GM12878 (cell line): ENCODE data around the gene GABRB2. TPM values are rescaled to one million over a fixed set of nuclear protein-coding genes. Genes with fewer than 3 reads are reported as not detected.

Experiments
- ATAC-seq: fragments of 200-7000 bp; cut with Tn5 transposase; 3 replicates; pipeline ENCODE4 v1.9.1; 2020; ENCODE audit warnings: mild to moderate bottlenecking, moderate library complexity
- BruUV-seq: library from RNA; stranded (reverse); fragments of 400-500 nt; replicated peaks from 2 replicates; lab custom pipeline; 2021; lab: Mats Ljungman, UMichigan
- CTCF ChIA-PET: fragments of 300-600 bp; sonication (Branson Sonifier 250); formaldehyde crosslinking; extraction: SDS; loops from one replicate; lab custom pipeline; 2021; ENCODE audit warnings: inconsistent platforms; lab: Yijun Ruan, JAX
- POLR2A ChIA-PET: fragments of 350-600 bp; formaldehyde crosslinking; extraction: SDS; loops from one replicate; lab custom pipeline; 2021; ENCODE audit warnings: inconsistent platforms; lab: Charles Lee
- RAD21 ChIA-PET: fragments of 300-600 bp; sonication (Branson Sonifier 250); formaldehyde crosslinking; loops from one replicate; lab custom pipeline; 2023; ENCODE audit warnings: antibody characterized with exemption; ENCODE audit not compliant: unreplicated experiment; lab: Charles Lee
- SMC1A ChIA-PET: fragments of 300-600 bp; sonication (Branson Sonifier 250); formaldehyde crosslinking; loops from one replicate; lab custom pipeline; 2023; ENCODE audit not compliant: unreplicated experiment, uncharacterized antibody; lab: Charles Lee
- DNase-seq: peaks from one replicate; pipeline ENCODE4 v3.0.0-alpha.2; 2011; ENCODE audit warnings: low read depth, low spot score
- FAIRE-seq: peaks from 3 replicates; lab custom pipeline; 2011; peaks lifted over from hg19 to GRCh38; lab: Jason Lieb, UNC
- H2AFZ ChIP-seq: 2 replicates; pipeline ENCODE4 v1.6.0; 2011; ENCODE audit warnings: low read depth, low read length, control low read depth; ENCODE audit not compliant: control insufficient read depth
- H3K27ac ChIP-seq: 2 replicates; pipeline ENCODE4 v1.5.1; 2011; ENCODE audit warnings: control low read depth; ENCODE audit not compliant: control insufficient read depth, insufficient read depth
- H3K27me3 ChIP-seq, 2 experiments: replicated peaks in 1 of 2; 2 replicates each; pipeline versions ENCODE4 v1.6.0 to v1.6.1; 2011; ENCODE audit warnings: low read length in 1 of 2; ENCODE audit not compliant: control insufficient read depth in 2 of 2, insufficient read depth in 2 of 2
- H3K36me3 ChIP-seq, 2 experiments: 2 replicates each; pipeline ENCODE4 v1.5.1; 2011; ENCODE audit warnings: low read length in 1 of 2; ENCODE audit not compliant: control insufficient read depth in 2 of 2, insufficient read depth in 2 of 2
- H3K4me1 ChIP-seq: 2 replicates; pipeline ENCODE4 v1.6.1; 2011; ENCODE audit warnings: mild to moderate bottlenecking, low read length, moderate library complexity, mixed read lengths; ENCODE audit not compliant: control insufficient read depth, insufficient read depth
- H3K4me2 ChIP-seq: 2 replicates; pipeline ENCODE4 v1.6.0; 2011; ENCODE audit warnings: control low read depth; ENCODE audit not compliant: control insufficient read depth, insufficient read depth
- H3K4me3 ChIP-seq: fragments of 200-600 bp; sonication (generic); 2 replicates; pipeline ENCODE4 v1.5.1; 2016
- H3K79me2 ChIP-seq: 2 replicates; pipeline ENCODE4 v1.6.0; 2011; ENCODE audit warnings: low read length; ENCODE audit not compliant: control insufficient read depth, insufficient read depth
- H3K9ac ChIP-seq: 2 replicates; pipeline ENCODE4 v1.8.0; 2011; ENCODE audit warnings: low read length, control low read depth, mixed read lengths; ENCODE audit not compliant: control insufficient read depth, insufficient read depth
- H3K9me3 ChIP-seq: replicated peaks from 3 replicates; pipeline ENCODE4 v1.5.1; 2011; ENCODE audit warnings: mild to moderate bottlenecking, low read length; ENCODE audit not compliant: control insufficient read depth, insufficient read depth
- H4K20me1 ChIP-seq: 2 replicates; pipeline ENCODE4 v1.6.0; 2011; ENCODE audit not compliant: control insufficient read depth, insufficient read depth
- FOS ChIP-seq: IDR thresholded peaks from 3 replicates; pipeline ENCODE4 v1.6.1; 2011; ENCODE audit warnings: borderline replicate concordance; ENCODE audit not compliant: insufficient read length; ENCODE audit errors: extremely low read depth
- FOXM1 ChIP-seq: IDR thresholded peaks from 2 replicates; pipeline ENCODE4 v1.6.1; 2012; ENCODE audit warnings: low read depth, mild to moderate bottlenecking, inconsistent platforms, low read length, moderate library complexity
- KDM1A ChIP-seq: fragments of 200-600 bp; sonication (generic); IDR thresholded peaks from 2 replicates; pipeline ENCODE4 v1.6.1; 2016; ENCODE audit warnings: borderline replicate concordance
- MYC ChIP-seq: IDR thresholded peaks from 2 replicates; pipeline ENCODE4 v1.6.1; 2011; ENCODE audit warnings: mild to moderate bottlenecking, low read length, moderate library complexity, inconsistent platforms; ENCODE audit not compliant: insufficient read depth, insufficient replicate concordance, insufficient read length, severe bottlenecking
- NBN ChIP-seq: fragments of 450-650 bp; IDR thresholded peaks from 2 replicates; pipeline ENCODE4 v1.6.1; 2016
- NR2C2 ChIP-seq: IDR thresholded peaks from 2 replicates; pipeline ENCODE4 v1.6.1; 2011; ENCODE audit warnings: borderline replicate concordance, low read depth; ENCODE audit not compliant: control insufficient read depth, insufficient read length
- PAX5 ChIP-seq: IDR thresholded peaks from 2 replicates; pipeline ENCODE4 v1.6.1; 2011; ENCODE audit warnings: low read depth, low read length, borderline replicate concordance
- SREBF1 ChIP-seq: IDR thresholded peaks from 2 replicates; pipeline ENCODE4 v1.6.1; 2012; ENCODE audit warnings: mild to moderate bottlenecking, low read length
- STAT3 ChIP-seq: IDR thresholded peaks from 2 replicates; pipeline ENCODE4 v1.6.1; 2011; ENCODE audit warnings: low read depth, low read length, improper control_type of control experiment
- SUPT20H ChIP-seq: IDR thresholded peaks from 2 replicates; pipeline ENCODE4 v1.6.1; 2011; ENCODE audit warnings: low read depth, mild to moderate bottlenecking, low read length, moderate library complexity, borderline replicate concordance; ENCODE audit not compliant: control insufficient read depth
- YBX1 ChIP-seq: fragments of 450-650 bp; IDR thresholded peaks from 2 replicates; pipeline ENCODE4 v1.6.1; 2016; ENCODE audit warnings: antibody characterized with exemption
- ZNF24 ChIP-seq: fragments of 450-650 bp; IDR thresholded peaks from 2 replicates; pipeline ENCODE4 v1.6.1; 2017; ENCODE audit warnings: antibody characterized with exemption, mild to moderate bottlenecking
- WGBS: methylation state at CpG from one replicate; pipeline ENCODE4 v1.1.6; 2016; ENCODE audit warnings: low lambda C conversion rate; ENCODE audit not compliant: insufficient replicate concordance, insufficient coverage; ENCODE audit errors: missing lambda C conversion rate; 5-methylcytosine and 5-hydroxymethylcytosine counted together
- in situ Hi-C: fragments of 300-500 bp; cut with MboI; formaldehyde crosslinking; loops from 9 replicates; pipeline ENCODE4 v1.14.3; 2018; ENCODE audit warnings: mixed read lengths
- intact Hi-C: fragments of 100-400 bp; cut with micrococcal nuclease; formaldehyde crosslinking; loops from one replicate; pipeline ENCODE4 v1.14.2; 2022; ENCODE audit not compliant: unreplicated experiment
- polyA plus RNA-seq, 11 experiments: library from polyadenylated mRNA; depleted of rRNA in 4 of 11; unstranded in 6 of 11; stranded (reverse) in 5 of 11; fragments of >200 nt; fragmentation: Nextera tagmentation in 4 of 11; fragmentation: Illumina TruSeq in 1 of 11; extraction: Ambion mirVana in 4 of 11; extraction: Trizol in 1 of 11; gene quantifications; 1 replicate in 1 of 11; 2 replicates in 10 of 11; pipeline versions ENCODE4 v1.2.1 to v1.2.3, GENCODE V29; 2011 to 2016; ENCODE audit warnings: inconsistent platforms in 2 of 11, missing spikeins in 2 of 11, low read depth in 1 of 11
- total RNA-seq, 4 experiments: library from RNA; depleted of rRNA in 3 of 4; stranded (reverse); fragments of >200 nt in 3 of 4; fragmentation: Illumina TruSeq in 1 of 4; extraction: Trizol in 1 of 4; gene quantifications; 2 replicates each; pipeline versions ENCODE4 v1.2.1 to v1.2.3, GENCODE V29; 2013 to 2021
- TF ChIP-seq, protein P1 (sequence below): IDR thresholded peaks from 2 replicates; pipeline ENCODE4 v1.6.1; 2012; ENCODE audit warnings: low read length, inconsistent platforms
- TF ChIP-seq, protein P2 (sequence below): IDR thresholded peaks from 2 replicates; pipeline ENCODE4 v1.6.1; 2012; ENCODE audit warnings: low read depth, low read length, improper control_type of control experiment

GABRB2 gene
- total and polyA plus RNA-seq, 10 of the 15 experiments (the other 5 are each of a cell fraction or from before 2014, with no cell fraction given) = 0.12 to 0.85 (median 0.43) TPM

GRCh38 chr5:161277011-161277410 lies 269.5 kb downstream of the GABRB2 start:
- 0% methylated on average over 1 of the region's 1 CpG for WGBS
- SMC1A ChIA-PET = no interaction called here

More at GRCh38 chr5:161277011-161277410, 269.5 kb downstream of the GABRB2 start:
- H3K9me3 ChIP-seq = no peaks in the 10 kb centered on the region
- ATAC-seq (no peak), DNase-seq (no peak)
- H4K20me1 ChIP-seq = no peaks in the 10 kb centered on the region
- H3K36me3 ChIP-seq = no peaks in the 10 kb centered on the region
- intact Hi-C loops = no loop called here
- ChIA-PET POLR2A (no interaction called here), CTCF (no interaction called here)
- no peaks in the 10 kb centered on the region for H3K27me3 ChIP-seq
- no peak overlapping the region for H3K4me3 ChIP-seq
- no peak overlapping the region for H3K9ac ChIP-seq
- no peaks in the 10 kb centered on the region for H3K79me2 ChIP-seq
- TF ChIP-seq FOS (no peak), MYC (no peak), KDM1A (no peak), STAT3 (no peak), SUPT20H (no peak), NR2C2 (no peak), FOXM1 (no peak), SREBF1 (no peak), ZNF24 (no peak), NBN (no peak), PAX5 (no peak), YBX1 (no peak)
- TF ChIP-seq, protein P1, sequence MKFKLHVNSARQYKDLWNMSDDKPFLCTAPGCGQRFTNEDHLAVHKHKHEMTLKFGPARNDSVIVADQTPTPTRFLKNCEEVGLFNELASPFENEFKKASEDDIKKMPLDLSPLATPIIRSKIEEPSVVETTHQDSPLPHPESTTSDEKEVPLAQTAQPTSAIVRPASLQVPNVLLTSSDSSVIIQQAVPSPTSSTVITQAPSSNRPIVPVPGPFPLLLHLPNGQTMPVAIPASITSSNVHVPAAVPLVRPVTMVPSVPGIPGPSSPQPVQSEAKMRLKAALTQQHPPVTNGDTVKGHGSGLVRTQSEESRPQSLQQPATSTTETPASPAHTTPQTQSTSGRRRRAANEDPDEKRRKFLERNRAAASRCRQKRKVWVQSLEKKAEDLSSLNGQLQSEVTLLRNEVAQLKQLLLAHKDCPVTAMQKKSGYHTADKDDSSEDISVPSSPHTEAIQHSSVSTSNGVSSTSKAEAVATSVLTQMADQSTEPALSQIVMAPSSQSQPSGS = no peak
- TF ChIP-seq, protein P2, sequence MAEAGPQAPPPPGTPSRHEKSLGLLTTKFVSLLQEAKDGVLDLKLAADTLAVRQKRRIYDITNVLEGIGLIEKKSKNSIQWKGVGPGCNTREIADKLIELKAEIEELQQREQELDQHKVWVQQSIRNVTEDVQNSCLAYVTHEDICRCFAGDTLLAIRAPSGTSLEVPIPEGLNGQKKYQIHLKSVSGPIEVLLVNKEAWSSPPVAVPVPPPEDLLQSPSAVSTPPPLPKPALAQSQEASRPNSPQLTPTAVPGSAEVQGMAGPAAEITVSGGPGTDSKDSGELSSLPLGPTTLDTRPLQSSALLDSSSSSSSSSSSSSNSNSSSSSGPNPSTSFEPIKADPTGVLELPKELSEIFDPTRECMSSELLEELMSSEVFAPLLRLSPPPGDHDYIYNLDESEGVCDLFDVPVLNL = no peak
- TF ChIP-seq, all 136 proteins: peak for 0
- H3K4me1 ChIP-seq = peaks cover 9% of the 10 kb centered on the region
- H3K27ac ChIP-seq = no peak overlapping the region
- H2AFZ ChIP-seq = no peak overlapping the region
- H3K4me2 ChIP-seq = no peak overlapping the region
- no TSS peak for BruUV-seq
- FAIRE-seq = no peak
- RAD21 ChIA-PET = no interaction called here
- in situ Hi-C loops = no loop called here
